K562 (cell line): ENCODE results near the gene SLC24A4. TPM values are rescaled to one million over a fixed set of nuclear protein-coding genes. Genes with fewer than 3 reads are reported as not detected.

Experiments used
- ATAC-seq: fragments of 200-7000 bp; cut with Tn5 transposase; 3 replicates; pipeline ENCODE4 v1.9.1; 2020; ENCODE audit warnings: moderate library complexity
- BruUV-seq: library from RNA; stranded (reverse); fragments of 400-500 nt; replicated peaks from 2 replicates; lab custom pipeline; 2021; lab: Mats Ljungman, UMichigan
- CTCF ChIA-PET: fragments of 300-600 bp; formaldehyde crosslinking; extraction: SDS; loops from one replicate; lab custom pipeline; 2021; ENCODE audit warnings: low intra/inter-chr PET ratio; lab: Yijun Ruan, JAX
- POLR2A ChIA-PET: fragments of 300-600, 350-650 bp; sonication (Branson Sonifier 250); formaldehyde crosslinking; extraction: SDS; loops from one replicate; lab custom pipeline; 2021; ENCODE audit warnings: antibody characterized with exemption, inconsistent platforms; lab: Yijun Ruan, JAX
- DNase-seq, 4 experiments: peaks; one replicate each; pipeline versions ENCODE4 v3.0.0 to v3.0.0-alpha.2; 2011 to 2018; ENCODE audit warnings: low spot score in 3 of 4, mixed read lengths in 3 of 4; ENCODE audit errors: extremely low read depth in 1 of 4
- FAIRE-seq: peaks from 2 replicates; lab custom pipeline; 2011; peaks lifted over from hg19 to GRCh38; lab: Jason Lieb, UNC
- H2AFZ ChIP-seq: 2 replicates; pipeline ENCODE4 v1.6.0; 2011; ENCODE audit warnings: low read depth, low read length, control low read depth, inconsistent platforms
- H3K27ac ChIP-seq: fragments of 200-600 bp; 3 replicates; pipeline ENCODE4 v1.8.0; 2011; ENCODE audit warnings: low read depth, mild to moderate bottlenecking, control low read depth, inconsistent platforms, low read length, moderate library complexity, mixed read lengths; ENCODE audit errors: extremely low read depth
- H3K27me3 ChIP-seq, 2 experiments: fragments of 300-600 bp in 1 of 2; 2 replicates in 1 of 2; 3 replicates in 1 of 2; pipeline versions ENCODE4 v1.6.0 to v1.8.0; 2011; ENCODE audit warnings: inconsistent platforms in 2 of 2, low read length in 2 of 2, mild to moderate bottlenecking in 1 of 2, mixed read lengths in 1 of 2, moderate library complexity in 1 of 2; ENCODE audit not compliant: control insufficient read depth in 2 of 2, insufficient read depth in 2 of 2
- H3K36me3 ChIP-seq: fragments of 300-600 bp; 3 replicates; pipeline ENCODE4 v1.8.0; 2011; ENCODE audit warnings: mild to moderate bottlenecking, low read length, inconsistent platforms; ENCODE audit not compliant: control insufficient read depth, insufficient read depth
- H3K4me1 ChIP-seq, 2 experiments: fragments of 200-600 bp in 1 of 2; replicated peaks in 1 of 2; 2 replicates in 1 of 2; 3 replicates in 1 of 2; pipeline versions ENCODE4 v1.5.1 to v1.8.0; 2011; ENCODE audit warnings: inconsistent platforms in 2 of 2, low read length in 2 of 2, mild to moderate bottlenecking in 1 of 2, mixed read lengths in 1 of 2, moderate library complexity in 1 of 2; ENCODE audit not compliant: control insufficient read depth in 2 of 2, insufficient read depth in 2 of 2
- H3K4me2 ChIP-seq: 2 replicates; pipeline ENCODE4 v1.6.1; 2011; ENCODE audit warnings: low read length, control low read depth, inconsistent platforms, mixed read lengths; ENCODE audit not compliant: insufficient read depth
- H3K4me3 ChIP-seq: fragments of 200-600 bp; sonication (generic), shearing (Covaris generic); 2 replicates; pipeline ENCODE4 v1.5.1; 2016; ENCODE audit warnings: control low read depth, inconsistent platforms
- H3K79me2 ChIP-seq: fragments of 200-600 bp; 3 replicates; pipeline ENCODE4 v1.8.0; 2011; ENCODE audit warnings: low read length, inconsistent platforms; ENCODE audit not compliant: control insufficient read depth, insufficient read depth
- H3K9ac ChIP-seq, 2 experiments: 2 replicates each; pipeline versions ENCODE4 v1.6.0 to v1.6.1; 2011; ENCODE audit warnings: low read depth in 2 of 2, low read length in 2 of 2, control low read depth in 1 of 2, inconsistent platforms in 1 of 2, mild to moderate bottlenecking in 1 of 2, mixed read lengths in 1 of 2; ENCODE audit not compliant: insufficient read depth in 1 of 2
- H3K9me1 ChIP-seq: one replicate; pipeline ENCODE4 v1.6.0; 2011; ENCODE audit warnings: inconsistent platforms, mild to moderate bottlenecking, low read length, moderate library complexity; ENCODE audit not compliant: control insufficient read depth, insufficient read depth
- H3K9me3 ChIP-seq: replicated peaks from 2 replicates; pipeline ENCODE4 v1.5.1; 2011; ENCODE audit warnings: low read depth, low read length, inconsistent platforms; ENCODE audit not compliant: control insufficient read depth, insufficient read depth
- H4K20me1 ChIP-seq: replicated peaks from 2 replicates; pipeline ENCODE4 v1.6.1; 2011; ENCODE audit warnings: low read length, inconsistent platforms, mixed read lengths; ENCODE audit not compliant: control insufficient read depth, insufficient read depth
- ARNT ChIP-seq, 2 experiments: fragments of 450-650 bp; IDR thresholded peaks; 2 replicates each; pipeline ENCODE4 v1.6.1; 2016; ENCODE audit warnings: mild to moderate bottlenecking in 1 of 2
- NELFE ChIP-seq: IDR thresholded peaks from 2 replicates; pipeline ENCODE4 v1.6.1; 2011; ENCODE audit warnings: mild to moderate bottlenecking; ENCODE audit not compliant: insufficient read depth, insufficient read length
- RBBP5 ChIP-seq: fragments of 200-600 bp; sonication (generic); IDR thresholded peaks from 2 replicates; pipeline ENCODE4 v1.6.1; 2012; ENCODE audit warnings: borderline replicate concordance, mild to moderate bottlenecking, low read length, control low read depth, inconsistent platforms; ENCODE audit not compliant: insufficient read depth, poor library complexity, severe bottlenecking
- THRAP3 ChIP-seq: fragments of 450-650 bp; IDR thresholded peaks from 2 replicates; pipeline ENCODE4 v1.6.1; 2016; ENCODE audit warnings: mild to moderate bottlenecking, inconsistent platforms, borderline replicate concordance
- ZBTB8A ChIP-seq: fragments of 450-650 bp; IDR thresholded peaks from 2 replicates; pipeline ENCODE4 v1.6.1; 2018; ENCODE audit warnings: mild to moderate bottlenecking, moderate library complexity; ENCODE audit not compliant: partially characterized antibody
- ZFX ChIP-seq: sonication (generic); formaldehyde crosslinking; IDR thresholded peaks from 2 replicates; pipeline ENCODE4 v1.8.0; 2022; ENCODE audit warnings: mild to moderate bottlenecking, missing genetic modification reagents, moderate library complexity
- ZNF124 ChIP-seq: sonication (generic); formaldehyde crosslinking; IDR thresholded peaks from 2 replicates; pipeline ENCODE4 v1.8.1; 2022; ENCODE audit warnings: missing genetic modification reagents
- WGBS: fragments of 100-300 bp; shearing (Covaris generic); methylation state at CpG from one replicate; pipeline ENCODE4 v1.1.6; 2016; ENCODE audit warnings: low coverage, mixed read lengths; ENCODE audit not compliant: insufficient coverage; ENCODE audit errors: missing lambda C conversion rate; 5-methylcytosine and 5-hydroxymethylcytosine counted together
- in situ Hi-C: fragments of 300-500 bp; cut with MboI; formaldehyde crosslinking; loops from 4 replicates; pipeline ENCODE4 v1.15.0; 2018; ENCODE audit warnings: inconsistent platforms, mixed read lengths
- intact Hi-C: fragments of 100-400 bp; cut with micrococcal nuclease; formaldehyde crosslinking; loops from 2 replicates; pipeline ENCODE4 v1.14.2; 2022
- polyA plus RNA-seq, 8 experiments: library from polyadenylated mRNA; depleted of rRNA in 4 of 8; stranded (reverse) in 5 of 8; unstranded in 3 of 8; fragments of >200 nt; fragmentation: Nextera tagmentation in 2 of 8; fragmentation: Illumina TruSeq in 1 of 8; extraction: Ambion mirVana in 2 of 8; extraction: Trizol in 1 of 8; gene quantifications; 2 replicates each; pipeline versions ENCODE4 v1.2.1 to v1.2.3, GENCODE V29; 2011 to 2014; ENCODE audit warnings: inconsistent platforms in 1 of 8, missing spikeins in 1 of 8
- total RNA-seq, 7 experiments: library from RNA; depleted of rRNA in 6 of 7; stranded (reverse); fragments of >200 nt in 6 of 7; fragmentation: Illumina TruSeq in 2 of 7; extraction: Trizol in 2 of 7; gene quantifications; 2 replicates each; pipeline versions ENCODE4 v1.2.1 to v1.2.3, GENCODE V29; 2011 to 2021; ENCODE audit warnings: low replicate concordance in 1 of 7
- TF ChIP-seq, protein P1 (sequence below), 2 experiments: fragments of 450-650 bp; IDR thresholded peaks; 2 replicates each; pipeline ENCODE4 v1.6.1; 2016; ENCODE audit warnings: mild to moderate bottlenecking in 2 of 2, borderline replicate concordance in 1 of 2, low read depth in 1 of 2, moderate library complexity in 1 of 2
- TF ChIP-seq, protein P2 (sequence below): IDR thresholded peaks from 2 replicates; pipeline ENCODE4 v1.6.1; 2011; ENCODE audit not compliant: insufficient read length; ENCODE audit errors: extremely low read depth
- TF ChIP-seq, protein P3 (sequence below): fragments of 450-650 bp; IDR thresholded peaks from 2 replicates; pipeline ENCODE4 v1.6.1; 2016; ENCODE audit warnings: borderline replicate concordance

SLC24A4 gene
- total and polyA plus RNA-seq, 9 of the 15 experiments (the other 6 are each of a cell fraction or from before 2014, with no cell fraction given), result not detected

DNA sequence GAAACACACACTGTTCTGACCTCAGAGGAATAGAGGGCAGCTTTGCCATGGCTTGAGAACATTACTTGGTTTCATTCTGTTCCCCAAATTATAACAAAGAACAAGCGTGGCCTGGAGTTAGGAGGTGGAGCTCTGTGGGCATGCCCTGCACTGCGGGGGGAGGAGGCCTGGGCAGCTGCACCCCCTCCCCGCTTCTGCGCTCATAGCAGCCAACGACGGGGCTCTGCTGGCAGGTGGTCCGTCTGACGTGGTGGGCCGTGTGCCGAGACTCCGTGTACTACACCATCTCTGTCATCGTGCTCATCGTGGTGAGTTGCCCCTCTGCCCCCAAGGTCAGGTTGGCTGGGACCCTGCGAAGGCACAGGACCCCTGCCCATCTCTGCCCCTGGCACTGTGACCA lies 120.2 kb downstream of the SLC24A4 start (continued):
- TF ChIP-seq, protein P1, sequence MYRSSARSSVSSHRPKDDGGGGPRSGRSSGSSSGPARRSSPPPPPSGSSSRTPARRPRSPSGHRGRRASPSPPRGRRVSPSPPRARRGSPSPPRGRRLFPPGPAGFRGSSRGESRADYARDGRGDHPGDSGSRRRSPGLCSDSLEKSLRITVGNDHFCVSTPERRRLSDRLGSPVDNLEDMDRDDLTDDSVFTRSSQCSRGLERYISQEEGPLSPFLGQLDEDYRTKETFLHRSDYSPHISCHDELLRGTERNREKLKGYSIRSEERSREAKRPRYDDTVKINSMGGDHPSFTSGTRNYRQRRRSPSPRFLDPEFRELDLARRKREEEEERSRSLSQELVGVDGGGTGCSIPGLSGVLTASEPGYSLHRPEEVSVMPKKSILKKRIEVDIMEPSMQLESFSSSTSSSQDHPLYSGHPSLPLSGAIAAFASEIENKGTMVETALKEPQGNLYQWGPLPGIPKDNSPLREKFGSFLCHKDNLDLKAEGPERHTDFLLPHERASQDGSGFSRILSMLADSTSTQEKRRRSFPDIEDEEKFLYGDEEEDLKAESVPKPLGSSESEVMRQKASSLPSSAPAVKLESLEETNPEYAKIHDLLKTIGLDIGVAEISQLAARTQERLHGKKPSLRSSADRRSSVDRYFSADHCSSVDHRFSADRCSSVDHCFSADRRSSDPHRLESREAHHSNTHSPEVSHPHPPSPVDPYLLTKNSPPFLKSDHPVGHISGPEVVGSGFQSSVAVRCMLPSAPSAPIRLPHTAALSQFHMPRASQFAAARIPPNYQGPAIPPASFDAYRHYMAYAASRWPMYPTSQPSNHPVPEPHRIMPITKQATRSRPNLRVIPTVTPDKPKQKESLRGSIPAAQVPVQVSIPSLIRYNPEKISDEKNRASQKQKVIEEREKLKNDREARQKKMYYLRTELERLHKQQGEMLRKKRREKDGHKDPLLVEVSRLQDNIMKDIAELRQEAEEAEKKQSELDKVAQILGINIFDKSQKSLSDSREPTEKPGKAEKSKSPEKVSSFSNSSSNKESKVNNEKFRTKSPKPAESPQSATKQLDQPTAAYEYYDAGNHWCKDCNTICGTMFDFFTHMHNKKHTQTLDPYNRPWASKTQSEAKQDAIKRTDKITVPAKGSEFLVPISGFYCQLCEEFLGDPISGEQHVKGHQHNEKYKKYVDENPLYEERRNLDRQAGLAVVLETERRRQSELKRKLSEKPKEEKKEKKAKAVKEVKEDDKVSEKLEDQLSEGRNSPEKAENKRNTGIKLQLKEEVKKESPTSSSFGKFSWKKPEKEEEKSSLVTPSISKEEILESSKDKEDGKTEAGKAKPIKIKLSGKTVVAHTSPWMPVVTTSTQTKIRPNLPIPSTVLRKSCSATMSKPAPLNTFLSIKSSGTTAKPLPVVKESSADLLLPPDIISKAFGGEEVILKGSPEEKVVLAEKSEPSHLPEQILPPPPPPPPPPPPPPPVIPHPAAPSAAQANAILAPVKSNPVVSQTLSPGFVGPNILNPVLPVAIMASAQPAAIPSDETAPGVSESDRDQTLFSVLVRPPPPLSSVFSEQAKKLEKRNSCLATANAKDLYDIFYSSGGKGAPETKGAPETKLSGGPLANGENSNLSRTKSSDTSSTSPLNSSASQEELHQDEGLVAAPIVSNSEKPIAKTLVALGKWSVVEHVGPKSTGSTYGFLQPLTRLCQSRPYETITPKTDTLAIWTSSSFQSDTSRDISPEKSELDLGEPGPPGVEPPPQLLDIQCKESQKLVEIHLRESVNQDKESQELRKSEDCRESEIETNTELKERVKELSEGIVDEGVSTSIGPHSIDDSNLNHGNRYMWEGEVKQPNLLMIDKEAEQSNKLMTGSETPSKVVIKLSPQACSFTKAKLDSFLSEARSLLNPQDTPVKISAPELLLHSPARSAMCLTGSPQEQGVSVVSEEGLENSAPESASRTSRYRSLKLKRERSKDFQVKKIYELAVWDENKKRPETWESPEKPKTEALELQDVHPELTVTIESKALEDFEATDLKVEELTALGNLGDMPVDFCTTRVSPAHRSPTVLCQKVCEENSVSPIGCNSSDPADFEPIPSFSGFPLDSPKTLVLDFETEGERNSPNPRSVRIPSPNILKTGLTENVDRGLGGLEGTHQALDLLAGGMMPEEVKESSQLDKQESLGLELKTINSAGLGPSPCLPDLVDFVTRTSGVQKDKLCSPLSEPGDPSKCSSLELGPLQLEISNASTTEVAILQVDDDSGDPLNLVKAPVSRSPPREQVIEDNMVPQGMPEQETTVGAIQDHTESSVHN (IDR thresholded peaks at IDR 0.05; ENCODE audit: borderline replicate concordance in 1 of 2, low read depth in 1 of 2), result no peak

DNA sequence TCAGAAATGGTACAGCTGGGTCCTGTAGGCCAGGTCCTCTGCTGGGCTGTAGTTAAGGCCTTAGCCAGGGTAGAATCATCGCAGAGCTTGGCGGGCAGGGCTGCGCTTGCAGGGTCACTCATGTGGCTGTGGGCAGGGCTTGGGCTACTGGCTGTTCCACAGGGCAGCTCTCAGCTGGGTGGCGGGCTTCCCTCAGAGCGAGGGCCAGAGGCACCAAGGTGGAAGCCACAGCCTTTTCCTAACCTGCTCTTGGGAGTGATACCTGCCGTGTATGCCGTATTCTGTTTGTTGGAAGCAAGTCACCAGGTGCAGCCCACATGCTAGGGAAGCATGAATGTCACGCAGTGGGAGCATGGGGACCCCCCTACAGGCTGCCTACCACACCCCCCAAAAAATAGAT lies 120.8 kb downstream of the SLC24A4 start:
- Histone ChIP-seq H3K9me1 (no peaks in the 10 kb centered on the region), H3K79me2 (no peaks in the 10 kb centered on the region), H3K9me3 (no peaks in the 10 kb centered on the region), H3K36me3 (no peaks in the 10 kb centered on the region), H3K4me3 (no peak overlapping the region), H4K20me1 (no peaks in the 10 kb centered on the region), H3K27ac (no peak overlapping the region), H2AFZ (no peak overlapping the region), H3K4me2 (no peak overlapping the region), H3K9ac (no peak overlapping the region), H3K4me1 (no peaks in the 10 kb centered on the region), H3K27me3 (peaks cover 0 to 9% of the 10 kb centered on the region in 2 experiments; a peak in 1 of 5 replicates)
- ChIA-PET POLR2A (no interaction called here), CTCF (no interaction called here)
- in situ Hi-C loops (no loop called here), intact Hi-C loops (no loop called here)
- whole genome bisulfite sequencing, result 0% methylated on average over 3 of the region's 8 CpGs
- DNase-seq (peak in 1 of 4 experiments; percentile 11), ATAC-seq (no peak), FAIRE-seq (no peak)
- BruUV-seq, result no TSS peak
- TF ChIP-seq NELFE, result no peak
- TF ChIP-seq ZBTB8A, result no peak
- TF ChIP-seq, protein P2, sequence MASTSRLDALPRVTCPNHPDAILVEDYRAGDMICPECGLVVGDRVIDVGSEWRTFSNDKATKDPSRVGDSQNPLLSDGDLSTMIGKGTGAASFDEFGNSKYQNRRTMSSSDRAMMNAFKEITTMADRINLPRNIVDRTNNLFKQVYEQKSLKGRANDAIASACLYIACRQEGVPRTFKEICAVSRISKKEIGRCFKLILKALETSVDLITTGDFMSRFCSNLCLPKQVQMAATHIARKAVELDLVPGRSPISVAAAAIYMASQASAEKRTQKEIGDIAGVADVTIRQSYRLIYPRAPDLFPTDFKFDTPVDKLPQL, result no peak
- TF ChIP-seq, protein P3, sequence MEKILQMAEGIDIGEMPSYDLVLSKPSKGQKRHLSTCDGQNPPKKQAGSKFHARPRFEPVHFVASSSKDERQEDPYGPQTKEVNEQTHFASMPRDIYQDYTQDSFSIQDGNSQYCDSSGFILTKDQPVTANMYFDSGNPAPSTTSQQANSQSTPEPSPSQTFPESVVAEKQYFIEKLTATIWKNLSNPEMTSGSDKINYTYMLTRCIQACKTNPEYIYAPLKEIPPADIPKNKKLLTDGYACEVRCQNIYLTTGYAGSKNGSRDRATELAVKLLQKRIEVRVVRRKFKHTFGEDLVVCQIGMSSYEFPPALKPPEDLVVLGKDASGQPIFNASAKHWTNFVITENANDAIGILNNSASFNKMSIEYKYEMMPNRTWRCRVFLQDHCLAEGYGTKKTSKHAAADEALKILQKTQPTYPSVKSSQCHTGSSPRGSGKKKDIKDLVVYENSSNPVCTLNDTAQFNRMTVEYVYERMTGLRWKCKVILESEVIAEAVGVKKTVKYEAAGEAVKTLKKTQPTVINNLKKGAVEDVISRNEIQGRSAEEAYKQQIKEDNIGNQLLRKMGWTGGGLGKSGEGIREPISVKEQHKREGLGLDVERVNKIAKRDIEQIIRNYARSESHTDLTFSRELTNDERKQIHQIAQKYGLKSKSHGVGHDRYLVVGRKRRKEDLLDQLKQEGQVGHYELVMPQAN, result no peak
- no peak for TF ChIP-seq ZFX (CRISPR knock-in tag)
- no peak for TF ChIP-seq RBBP5
- no peak for TF ChIP-seq ARNT (IDR thresholded peaks at IDR 0.05)
- no peak for TF ChIP-seq THRAP3
- TF ChIP-seq ZNF124, result no peak
